ENCODE data around the gene PLPP4. TPM values are rescaled to one million over a fixed set of nuclear protein-coding genes. Genes with fewer than 3 reads are reported as not detected.

Gene PLPP4
- total RNA-seq, 1 experiment from 2014 or later, result not detected

DNA sequence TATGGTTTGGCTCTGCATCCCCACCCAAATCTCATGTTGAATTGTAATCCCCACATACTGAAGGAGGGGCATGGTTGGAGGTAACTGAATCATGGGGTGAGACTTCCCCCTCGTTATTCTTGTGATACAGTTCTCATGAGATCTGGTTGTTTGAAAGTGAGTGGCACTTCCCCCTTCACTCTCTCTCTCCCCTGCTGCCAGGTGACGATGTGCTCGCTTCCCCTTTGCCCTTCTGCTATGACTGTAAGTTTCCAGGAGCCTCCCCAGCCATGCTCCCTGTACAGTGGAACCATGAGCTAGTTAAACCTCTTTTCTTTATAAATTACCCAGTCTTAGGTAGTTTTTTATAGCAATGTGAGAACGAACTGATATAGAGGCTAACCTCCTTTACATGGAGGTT, 16.6 kb downstream of the PLPP4 start:
- no peak overlapping the region for H3K4ac ChIP-seq (ENCODE audit: low read depth, low read length)
- no peak overlapping the region for H2BK15ac ChIP-seq (ENCODE audit: low read depth, low read length)
- no peak overlapping the region for H3K18ac ChIP-seq (ENCODE audit: insufficient read length, low read depth, low read length)
- H3K23ac ChIP-seq (ENCODE audit: insufficient read length, low read depth, low read length), result no peak overlapping the region
- no peaks in the 10 kb centered on the region for H3K27me3 ChIP-seq (ENCODE audit: insufficient read depth, low read length)
- H3K27ac ChIP-seq (ENCODE audit: insufficient read length, low read depth, low read length), result no peak overlapping the region
- Mint-ChIP-seq H3K9me3 (peaks cover 6 to 9% of the 10 kb centered on the region in 2 experiments; a peak in 4 of 5 replicates), H3K36me3 (ENCODE audit: insufficient read depth in 1 of 3, low read depth in 3 of 3) (no peaks in the 10 kb centered on the region), H3K27ac (no peak overlapping the region), H3K27me3 (ENCODE audit: low read depth) (no peaks in the 10 kb centered on the region; the same call in 1 of the 2 replicates), H3K4me3 (no peak overlapping the region), H3K4me1 (no peaks in the 10 kb centered on the region)
- H3K56ac ChIP-seq (ENCODE audit: insufficient read length, low read depth, low read length), result no peak overlapping the region
- H2BK20ac ChIP-seq (ENCODE audit: low read depth, low read length, poor library complexity, severe bottlenecking), result no peak overlapping the region
- H3K9ac ChIP-seq (ENCODE audit: extremely low read depth, insufficient read length, low read length), result no peak overlapping the region
- H2BK120ac ChIP-seq (ENCODE audit: low read depth, low read length, poor library complexity, severe bottlenecking), result no peak overlapping the region
- H4K5ac ChIP-seq (ENCODE audit: insufficient read length, low read depth, low read length), result no peak overlapping the region
- no peaks in the 10 kb centered on the region for H4K20me1 ChIP-seq (ENCODE audit: control insufficient read depth, insufficient read depth, insufficient read length)
- TF ChIP-seq, protein P1, sequence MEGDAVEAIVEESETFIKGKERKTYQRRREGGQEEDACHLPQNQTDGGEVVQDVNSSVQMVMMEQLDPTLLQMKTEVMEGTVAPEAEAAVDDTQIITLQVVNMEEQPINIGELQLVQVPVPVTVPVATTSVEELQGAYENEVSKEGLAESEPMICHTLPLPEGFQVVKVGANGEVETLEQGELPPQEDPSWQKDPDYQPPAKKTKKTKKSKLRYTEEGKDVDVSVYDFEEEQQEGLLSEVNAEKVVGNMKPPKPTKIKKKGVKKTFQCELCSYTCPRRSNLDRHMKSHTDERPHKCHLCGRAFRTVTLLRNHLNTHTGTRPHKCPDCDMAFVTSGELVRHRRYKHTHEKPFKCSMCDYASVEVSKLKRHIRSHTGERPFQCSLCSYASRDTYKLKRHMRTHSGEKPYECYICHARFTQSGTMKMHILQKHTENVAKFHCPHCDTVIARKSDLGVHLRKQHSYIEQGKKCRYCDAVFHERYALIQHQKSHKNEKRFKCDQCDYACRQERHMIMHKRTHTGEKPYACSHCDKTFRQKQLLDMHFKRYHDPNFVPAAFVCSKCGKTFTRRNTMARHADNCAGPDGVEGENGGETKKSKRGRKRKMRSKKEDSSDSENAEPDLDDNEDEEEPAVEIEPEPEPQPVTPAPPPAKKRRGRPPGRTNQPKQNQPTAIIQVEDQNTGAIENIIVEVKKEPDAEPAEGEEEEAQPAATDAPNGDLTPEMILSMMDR (conservative IDR thresholded peaks at IDR 0.05), result no peak
- no peak overlapping the region for H3K4me2 ChIP-seq (ENCODE audit: insufficient read depth, insufficient read length, low read length)
- no peaks in the 10 kb centered on the region for H3K79me2 ChIP-seq (ENCODE audit: insufficient read depth, low read length)
- no peak overlapping the region for H2BK12ac ChIP-seq (ENCODE audit: insufficient read length, low read depth, low read length)
- no peak for DNase-seq
- no CpG with 5 or more reads among the region's 4 CpGs for WGBS (ENCODE audit: extremely low coverage, insufficient read length, low lambda C conversion rate)
- no peak overlapping the region for H4K8ac ChIP-seq (replicated peaks; ENCODE audit: insufficient read length, low read depth, low read length)
- no peaks in the 10 kb centered on the region for H3K79me1 ChIP-seq (ENCODE audit: insufficient read depth, low read depth, low read length, poor library complexity, severe bottlenecking)
- H3K4me1 ChIP-seq (ENCODE audit: insufficient read depth, low read length), result no peaks in the 10 kb centered on the region
- no peak overlapping the region for H2AFZ ChIP-seq (ENCODE audit: low read length)
- no peak overlapping the region for H3K14ac ChIP-seq (ENCODE audit: insufficient read depth, low read length)
- no peak overlapping the region for H2BK5ac ChIP-seq (ENCODE audit: insufficient read length, low read length)
- H3K9me3 ChIP-seq (ENCODE audit: control insufficient read depth, low read depth, low read length), result no peaks in the 10 kb centered on the region
- no peak overlapping the region for H3T11ph ChIP-seq (ENCODE audit: low read length)
- H3K23me2 ChIP-seq (ENCODE audit: insufficient read length, low read depth, low read length, poor library complexity, severe bottlenecking), result no peaks in the 10 kb centered on the region
- no peak overlapping the region for H4K91ac ChIP-seq (ENCODE audit: insufficient read length, low read depth, low read length)
- H2AK5ac ChIP-seq (ENCODE audit: insufficient read length, low read length), result no peak overlapping the region

Data from H9 (cell line).